IPS DF 6.9 (cell line): ENCODE results near the gene HSPA12A.

Experiments
- DNase-seq: peaks from one replicate; pipeline ENCODE4 v3.0.0-alpha.2; 2013; ENCODE audit warnings: low read depth, low spot score
- H3K27ac ChIP-seq: one replicate; pipeline ENCODE4 v1.5.1; 2013; ENCODE audit warnings: low read length, control low read depth
- H3K27me3 ChIP-seq: 2 replicates; pipeline ENCODE4 v1.6.1; 2013; ENCODE audit warnings: mild to moderate bottlenecking, low read length; ENCODE audit not compliant: control insufficient read depth, insufficient read depth
- H3K36me3 ChIP-seq: 2 replicates; pipeline ENCODE4 v1.6.1; 2013; ENCODE audit warnings: low read length; ENCODE audit not compliant: control insufficient read depth, insufficient read depth
- H3K4me1 ChIP-seq: 2 replicates; pipeline ENCODE4 v1.6.1; 2013; ENCODE audit warnings: low read length; ENCODE audit not compliant: control insufficient read depth, insufficient read depth
- H3K4me3 ChIP-seq: 2 replicates; pipeline ENCODE4 v1.5.1; 2013; ENCODE audit warnings: mild to moderate bottlenecking, low read length
- H3K9me3 ChIP-seq: 2 replicates; pipeline ENCODE4 v1.6.1; 2013; ENCODE audit warnings: low read length, inconsistent platforms; ENCODE audit not compliant: control insufficient read depth, insufficient read depth
- WGBS: extraction: QIAGEN DNeasy Blood & Tissue Kit; methylation state at CpG from one replicate; pipeline ENCODE4 v1.1.7; 2013; ENCODE audit warnings: mixed read lengths, missing lambda C conversion rate; ENCODE audit not compliant: insufficient read length, insufficient coverage; 5-methylcytosine and 5-hydroxymethylcytosine counted together

HSPA12A gene

GRCh38 chr10:116757246-116757645 lies 14.9 kb upstream of the HSPA12A start:
- H3K4me3 ChIP-seq, result no peak overlapping the region
- no CpG with 5 or more reads among the region's 10 CpGs for WGBS
- no peaks in the 10 kb centered on the region for H3K4me1 ChIP-seq
- H3K27ac ChIP-seq, result no peak overlapping the region
- H3K9me3 ChIP-seq, result no peaks in the 10 kb centered on the region
- DNase-seq, result no peak
- no peaks in the 10 kb centered on the region for H3K27me3 ChIP-seq
- H3K36me3 ChIP-seq, result no peaks in the 10 kb centered on the region

GRCh38 chr10:116756277-116756676 lies 13.9 kb upstream of the HSPA12A start:
- Histone ChIP-seq H3K4me3 (no peak overlapping the region), H3K36me3 (no peaks in the 10 kb centered on the region), H3K4me1 (no peaks in the 10 kb centered on the region), H3K27ac (no peak overlapping the region), H3K27me3 (no peaks in the 10 kb centered on the region), H3K9me3 (no peaks in the 10 kb centered on the region)
- DNase-seq, result no peak
- WGBS, result no CpG with 5 or more reads among the region's 8 CpGs

- Histone ChIP-seq H3K27me3 (no peaks in the 10 kb centered on the region), H3K4me3 (no peak overlapping the region), H3K27ac (no peak overlapping the region), H3K9me3 (no peaks in the 10 kb centered on the region), H3K36me3 (no peaks in the 10 kb centered on the region), H3K4me1 (no peaks in the 10 kb centered on the region)
- no peak for DNase-seq
- WGBS, result no CpG with 5 or more reads among the region's 8 CpGs
Observed at GRCh38 chr10:116753759-116754158, 11.4 kb upstream of the HSPA12A start.

GRCh38 chr10:116752969-116753665 lies 10.8 kb upstream of the HSPA12A start:
- H3K4me1 ChIP-seq, result no peaks in the 10 kb centered on the region

GRCh38 chr10:116752563-116752962 lies 10.2 kb upstream of the HSPA12A start:
- Histone ChIP-seq H3K27ac (no peak overlapping the region), H3K4me1 (no peaks in the 10 kb centered on the region), H3K9me3 (no peaks in the 10 kb centered on the region), H3K36me3 (no peaks in the 10 kb centered on the region), H3K27me3 (no peaks in the 10 kb centered on the region), H3K4me3 (no peak overlapping the region)
- WGBS, result no CpG with 5 or more reads among the region's 1 CpG
- no peak for DNase-seq

More at GRCh38 chr10:116752969-116753665, 10.8 kb upstream of the HSPA12A start:
- H3K36me3 ChIP-seq, result no peaks in the 10 kb centered on the region
- no peak for DNase-seq
- H3K4me3 ChIP-seq, result no peak overlapping the region
- no CpG with 5 or more reads among the region's 4 CpGs for WGBS
- H3K9me3 ChIP-seq, result no peaks in the 10 kb centered on the region
- no peak overlapping the region for H3K27ac ChIP-seq
- H3K27me3 ChIP-seq, result no peaks in the 10 kb centered on the region

GRCh38 chr10:116748471-116748870 lies 6.1 kb upstream of the HSPA12A start:
- Histone ChIP-seq H3K4me3 (no peak overlapping the region), H3K36me3 (no peaks in the 10 kb centered on the region; the same call in 1 of the 2 replicates), H3K27me3 (peaks cover 2% of the 10 kb centered on the region; the same call in 1 of the 2 replicates), H3K27ac (no peak overlapping the region), H3K9me3 (no peaks in the 10 kb centered on the region), H3K4me1 (no peaks in the 10 kb centered on the region)
- DNase-seq, result no peak
- no CpG with 5 or more reads among the region's 1 CpG for WGBS

- H3K27me3 ChIP-seq, result peaks cover 4% of the 10 kb centered on the region; the same call in 1 of the 2 replicates
- H3K4me3 ChIP-seq, result no peak overlapping the region
- H3K9me3 ChIP-seq, result no peaks in the 10 kb centered on the region
- DNase-seq, result no peak
- 0 out of 2 replicates have a peak, but pooled peaks cover 2% of the 10 kb centered on the region for H3K4me1 ChIP-seq
- no CpG with 5 or more reads among the region's 1 CpG for WGBS
- H3K36me3 ChIP-seq, result no peaks in the 10 kb centered on the region; the same call in 1 of the 2 replicates
- H3K27ac ChIP-seq, result no peak overlapping the region
Observed at GRCh38 chr10:116748041-116748440, 5.7 kb upstream of the HSPA12A start.

- DNase-seq, result no peak
- Histone ChIP-seq H3K27me3 (peaks cover 4% of the 10 kb centered on the region; the same call in 1 of the 2 replicates), H3K36me3 (no peaks in the 10 kb centered on the region; the same call in 1 of the 2 replicates), H3K4me1 (0 out of 2 replicates have a peak, but pooled peaks cover 2% of the 10 kb centered on the region), H3K4me3 (no peak overlapping the region), H3K27ac (no peak overlapping the region), H3K9me3 (no peaks in the 10 kb centered on the region)
- no CpG with 5 or more reads among the region's 7 CpGs for WGBS
Observed at GRCh38 chr10:116747325-116747724, 5.0 kb upstream of the HSPA12A start.

- Histone ChIP-seq H3K4me1 (0 out of 2 replicates have a peak, but pooled peaks cover 2% of the 10 kb centered on the region), H3K4me3 (no peak overlapping the region), H3K9me3 (no peaks in the 10 kb centered on the region), H3K36me3 (no peaks in the 10 kb centered on the region; the same call in 1 of the 2 replicates), H3K27ac (no peak overlapping the region), H3K27me3 (peaks cover 16% of the 10 kb centered on the region)
- DNase-seq, result no peak
- WGBS, result no CpG with 5 or more reads among the region's 6 CpGs
Observed at GRCh38 chr10:116744885-116745284, 2.5 kb upstream of the HSPA12A start.

GRCh38 chr10:116744163-116744753 lies 1.9 kb upstream of the HSPA12A start:
- H3K9me3 ChIP-seq, result no peaks in the 10 kb centered on the region
- H3K27ac ChIP-seq, result no peak overlapping the region
- H3K4me3 ChIP-seq, result no peak overlapping the region
- H3K4me1 ChIP-seq, result 0 out of 2 replicates have a peak, but pooled peaks cover 2% of the 10 kb centered on the region
- H3K27me3 ChIP-seq, result peaks cover 16% of the 10 kb centered on the region
- H3K36me3 ChIP-seq, result no peaks in the 10 kb centered on the region; the same call in 1 of the 2 replicates
- DNase-seq, result no peak
- WGBS, result no CpG with 5 or more reads among the region's 12 CpGs
